ENCODE results near the gene LBX2. TPM values are rescaled to one million over a fixed set of nuclear protein-coding genes. Genes with fewer than 3 reads are reported as not detected.

LBX2 gene
- total RNA-seq, 1 experiment from 2014 or later: 10.1 TPM

- RAD21 ChIA-PET (ENCODE audit: low non-redundant PET in 1 of 2, low total read pairs in 2 of 2, uncharacterized antibody in 2 of 2, unreplicated experiment in 2 of 2): interaction anchor here in 1 of 2 experiments (0.6 kb wide), 1 partner anchor 57 kb away, joined by 3 read pairs; the partner anchor contains the start of genes AUP1 and HTRA2
- H3K9me2 ChIP-seq (ENCODE audit: insufficient read depth): no peaks in the 10 kb centered on the region
- peaks cover 10% of the 10 kb centered on the region for H3K79me2 ChIP-seq (ENCODE audit: insufficient read depth, low read length)
- H3K36me3 ChIP-seq (ENCODE audit: control insufficient read depth in 1 of 2, insufficient read depth in 2 of 2, low read length in 2 of 2): peaks cover 8 to 17% of the 10 kb centered on the region in 2 experiments; a peak in 2 of 4 replicates
- POLR2A ChIA-PET: interaction anchor here (1.2 to 2.7 kb wide), 4 partner anchors 9 to 58 kb away, joined by 3 to 25 read pairs (median 6); partner anchors contain the start of genes CCDC142, TTC31 and WBP1
- peaks cover 12 to 18% of the 10 kb centered on the region in 2 experiments; a peak in 3 of 4 replicates for H3K4me1 ChIP-seq (ENCODE audit: control insufficient read depth in 1 of 2, insufficient read depth in 2 of 2, low read length in 2 of 2)
- intact Hi-C loops (cut with micrococcal nuclease): no loop called here
- DNase-seq (ENCODE audit: low read depth, low spot score): no peak
- no peak overlapping the region for H2AFZ ChIP-seq (ENCODE audit: low read depth, low read length, poor library complexity, severe bottlenecking)
- peak overlapping the region; percentile 82 for H3K27ac ChIP-seq (ENCODE audit: low read depth, low read length)
- peak overlapping the region; percentile 87 for H3K9ac ChIP-seq (ENCODE audit: low read length)
- BruUV-seq (replicated peaks): TSS peak; percentile 88
- peak overlapping the region; percentile 94 to 96 for H3K4me3 ChIP-seq (replicated peaks in 1 of 2; ENCODE audit: low read depth in 1 of 2, low read length in 2 of 2)
- H3K9me3 ChIP-seq (ENCODE audit: control insufficient read depth in 1 of 2, insufficient read depth in 1 of 2, low read depth in 1 of 2, low read length in 2 of 2): no peaks in the 10 kb centered on the region
- CTCF ChIA-PET: interaction anchor here (1.5 kb wide), 1 partner anchor 10 kb away, joined by 11 read pairs; the partner anchor contains the start of genes CCDC142 and TTC31
- no peaks in the 10 kb centered on the region for H4K20me1 ChIP-seq (ENCODE audit: insufficient read depth)
- no peak for TF ChIP-seq ZBTB33 (IDR thresholded peaks at IDR 0.05; ENCODE audit: extremely low read depth, insufficient replicate concordance, low read length)
- TF ChIP-seq, protein P1, sequence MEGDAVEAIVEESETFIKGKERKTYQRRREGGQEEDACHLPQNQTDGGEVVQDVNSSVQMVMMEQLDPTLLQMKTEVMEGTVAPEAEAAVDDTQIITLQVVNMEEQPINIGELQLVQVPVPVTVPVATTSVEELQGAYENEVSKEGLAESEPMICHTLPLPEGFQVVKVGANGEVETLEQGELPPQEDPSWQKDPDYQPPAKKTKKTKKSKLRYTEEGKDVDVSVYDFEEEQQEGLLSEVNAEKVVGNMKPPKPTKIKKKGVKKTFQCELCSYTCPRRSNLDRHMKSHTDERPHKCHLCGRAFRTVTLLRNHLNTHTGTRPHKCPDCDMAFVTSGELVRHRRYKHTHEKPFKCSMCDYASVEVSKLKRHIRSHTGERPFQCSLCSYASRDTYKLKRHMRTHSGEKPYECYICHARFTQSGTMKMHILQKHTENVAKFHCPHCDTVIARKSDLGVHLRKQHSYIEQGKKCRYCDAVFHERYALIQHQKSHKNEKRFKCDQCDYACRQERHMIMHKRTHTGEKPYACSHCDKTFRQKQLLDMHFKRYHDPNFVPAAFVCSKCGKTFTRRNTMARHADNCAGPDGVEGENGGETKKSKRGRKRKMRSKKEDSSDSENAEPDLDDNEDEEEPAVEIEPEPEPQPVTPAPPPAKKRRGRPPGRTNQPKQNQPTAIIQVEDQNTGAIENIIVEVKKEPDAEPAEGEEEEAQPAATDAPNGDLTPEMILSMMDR (IDR thresholded peaks at IDR 0.05 in 2 of 3, conservative IDR thresholded peaks at IDR 0.05 in 1 of 3; ENCODE audit: borderline replicate concordance in 1 of 3, insufficient read depth in 1 of 3, low read depth in 2 of 3, low read length in 2 of 3): no peak
- H3K27me3 ChIP-seq (ENCODE audit: insufficient read depth, low read length): no peaks in the 10 kb centered on the region
- peak; percentile 4 for ATAC-seq
- H3K4me2 ChIP-seq (ENCODE audit: low read length): peak overlapping the region; percentile 88
These were observed 26.5 kb downstream of the LBX2 start for GRCh38 chr2:74472945-74473258.
